Measurements from ENCODE around the gene LMTK3.
A peak's percentile ranks its signal among the peaks of the same experiment; 100 is the strongest.

LMTK3 gene

GRCh38 chr19:48495396-48495795 is 16.2 kb downstream of the LMTK3 start:
- no peak for TF ChIP-seq CTCF (IDR thresholded peaks at IDR 0.05; ENCODE audit: control extremely low read depth, extremely low read depth, low read depth, missing control alignments)
- POLR2A ChIA-PET: no interaction called here
- CTCF ChIA-PET: interaction anchor here (3.1 to 3.2 kb wide), 2 partner anchors 10 to 89 kb away, joined by 9 to 14 read pairs; no protein-coding TSS in a partner anchor
- no peak for DNase-seq (ENCODE audit: extremely low spot score)

GRCh38 chr19:48493718-48494401 is 17.8 kb downstream of the LMTK3 start:
- CTCF ChIA-PET: interaction anchor here (0.7 to 1.6 kb wide), 6 partner anchors 8 to 174 kb away, joined by 3 to 6 read pairs (median 4); partner anchors contain the start of genes SYNGR4 and TMEM143
- DNase-seq (ENCODE audit: extremely low spot score): no peak
- POLR2A ChIA-PET: interaction anchor here (0.5 to 1.6 kb wide), 6 partner anchors 24 to 1209 kb away, joined by 3 to 8 read pairs (median 3); partner anchors contain the start of genes RPL18, SPHK2, SYNGR4 and TMEM143
- no peak for TF ChIP-seq CTCF (IDR thresholded peaks at IDR 0.05; ENCODE audit: control extremely low read depth, extremely low read depth, low read depth, missing control alignments)

- no peak for TF ChIP-seq CTCF (IDR thresholded peaks at IDR 0.05; ENCODE audit: control extremely low read depth, extremely low read depth, low read depth, missing control alignments)
- POLR2A ChIA-PET: interaction anchor here (0.5 to 1.6 kb wide), 6 partner anchors 23 to 1208 kb away, joined by 3 to 8 read pairs (median 3); partner anchors contain the start of genes RPL18, SPHK2, SYNGR4 and TMEM143
- DNase-seq (ENCODE audit: extremely low spot score): peak; percentile 95
- CTCF ChIA-PET: interaction anchor here (0.7 to 1.6 kb wide), 7 partner anchors 9 to 173 kb away, joined by 3 to 6 read pairs (median 4); partner anchors contain the start of genes SYNGR4 and TMEM143
These were observed 18.5 kb downstream of the LMTK3 start for GRCh38 chr19:48492925-48493717.

GRCh38 chr19:48491793-48492123 is 19.9 kb downstream of the LMTK3 start:
- POLR2A ChIA-PET: no interaction called here
- no peak for TF ChIP-seq CTCF (IDR thresholded peaks at IDR 0.05; ENCODE audit: control extremely low read depth, extremely low read depth, low read depth, missing control alignments)
- CTCF ChIA-PET: interaction anchor here (0.8 to 4.4 kb wide), 3 partner anchors 17 to 117 kb away, joined by 3 to 20 read pairs (median 12); partner anchors contain the start of gene KDELR1

GRCh38 chr19:48490981-48491792 is 20.4 kb downstream of the LMTK3 start:
- DNase-seq (ENCODE audit: extremely low spot score): peak; percentile 94
- POLR2A ChIA-PET: no interaction called here
- no peak for TF ChIP-seq CTCF (IDR thresholded peaks at IDR 0.05; ENCODE audit: control extremely low read depth, extremely low read depth, low read depth, missing control alignments)
- CTCF ChIA-PET: interaction anchor here (0.5 to 5.1 kb wide), 18 partner anchors 10 to 118 kb away, joined by 3 to 68 read pairs (median 6); partner anchors contain the start of gene KDELR1

More at GRCh38 chr19:48491793-48492123, 19.9 kb downstream of the LMTK3 start:
- DNase-seq (ENCODE audit: extremely low spot score): no peak

Data from GM10248 (cell line).